Memory B cell (primary cell): Measurements from ENCODE around the gene SNTA1.

Experiments used
- ATAC-seq: fragments of 150-1000 bp; cut with Tn5 transposase; 2 replicates; pipeline ENCODE4 v1.10.0; 2021; ENCODE audit warnings: low read depth, mild to moderate bottlenecking, moderate library complexity
- DNase-seq, 2 donors: peaks; one replicate each; pipeline ENCODE4 v3.0.0; 2022; ENCODE audit warnings: low spot score in 2 of 2
- H3K27ac Mint-ChIP-seq: one replicate; pipeline ENCODE4 v1.8.0; 2022; ENCODE audit warnings: mild to moderate bottlenecking, moderate library complexity, mixed read lengths
- H3K27me3 Mint-ChIP-seq: one replicate; pipeline ENCODE4 v1.8.0; 2022; ENCODE audit warnings: mixed read lengths
- H3K36me3 Mint-ChIP-seq: one replicate; pipeline ENCODE4 v1.8.0; 2022; ENCODE audit warnings: mild to moderate bottlenecking, mixed read lengths
- H3K4me1 Mint-ChIP-seq: one replicate; pipeline ENCODE4 v1.8.0; 2022; ENCODE audit warnings: mixed read lengths
- H3K4me3 Mint-ChIP-seq: one replicate; pipeline ENCODE4 v1.8.0; 2022; ENCODE audit warnings: mild to moderate bottlenecking, moderate library complexity, mixed read lengths
- H3K9me3 Mint-ChIP-seq: one replicate; pipeline ENCODE4 v1.8.0; 2022; ENCODE audit warnings: mixed read lengths

Gene SNTA1

DNA sequence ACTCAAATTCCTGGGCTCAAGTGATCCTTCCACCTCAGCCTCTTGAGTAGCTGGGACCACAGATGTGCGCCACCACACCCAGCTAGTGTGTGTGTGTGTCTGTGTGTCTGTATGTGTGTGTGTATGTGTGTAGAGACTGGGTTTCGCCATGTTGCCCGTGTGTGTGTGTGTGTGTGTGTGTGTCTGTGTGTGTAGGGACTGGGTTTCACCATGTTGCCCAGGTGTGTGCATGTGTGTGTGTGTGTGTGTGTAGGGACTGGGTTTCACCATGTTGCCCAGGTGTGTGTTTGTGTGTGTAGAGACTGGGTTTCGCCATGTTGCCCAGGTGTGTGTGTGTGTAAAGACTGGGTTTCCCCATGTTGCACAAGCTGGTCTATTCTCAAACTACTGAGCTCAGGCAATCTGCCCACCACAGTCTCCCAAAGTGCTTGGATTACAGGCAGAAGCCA, 70.5 kb downstream of the SNTA1 start:
- ATAC-seq (no peak), DNase-seq (no peak)
- peaks cover 14% of the 10 kb centered on the region for H3K36me3 Mint-ChIP-seq
- H3K4me1 Mint-ChIP-seq: peaks cover 10% of the 10 kb centered on the region
- H3K4me3 Mint-ChIP-seq: no peak overlapping the region
- H3K27me3 Mint-ChIP-seq: no peaks in the 10 kb centered on the region
- no peaks in the 10 kb centered on the region for H3K9me3 Mint-ChIP-seq
- peak overlapping the region; percentile 92 for H3K27ac Mint-ChIP-seq

- Mint-ChIP-seq H3K4me1 (peaks cover 10% of the 10 kb centered on the region), H3K27ac (peak overlapping the region; percentile 92)
Observed at GRCh38 chr20:33370291-33370690, 73.3 kb downstream of the SNTA1 start.

GRCh38 chr20:33362898-33363297, 80.7 kb downstream of the SNTA1 start:
- peak overlapping the region; percentile 17 for H3K27ac Mint-ChIP-seq
- no peaks in the 10 kb centered on the region for H3K4me1 Mint-ChIP-seq
- DNase-seq (no peak), ATAC-seq (no peak)
- no peaks in the 10 kb centered on the region for H3K9me3 Mint-ChIP-seq
- no peak overlapping the region for H3K4me3 Mint-ChIP-seq
- peaks cover 43% of the 10 kb centered on the region for H3K36me3 Mint-ChIP-seq
- H3K27me3 Mint-ChIP-seq: no peaks in the 10 kb centered on the region

More at GRCh38 chr20:33370291-33370690, 73.3 kb downstream of the SNTA1 start:
- ATAC-seq (peak; percentile 89), DNase-seq (peak in 1 of 2 donors; percentile 37)
- Mint-ChIP-seq H3K4me3 (peak overlapping the region; percentile 55), H3K27me3 (no peaks in the 10 kb centered on the region), H3K36me3 (peaks cover 16% of the 10 kb centered on the region), H3K9me3 (no peaks in the 10 kb centered on the region)

GRCh38 chr20:33359399-33360261, 83.9 kb downstream of the SNTA1 start:
- Mint-ChIP-seq H3K27ac (no peak overlapping the region), H3K27me3 (no peaks in the 10 kb centered on the region), H3K4me1 (no peaks in the 10 kb centered on the region), H3K4me3 (no peak overlapping the region), H3K36me3 (peaks cover 39% of the 10 kb centered on the region), H3K9me3 (no peaks in the 10 kb centered on the region)
- ATAC-seq (no peak), DNase-seq (no peak)
